PC-9 (cell line): ENCODE results near the gene DISC1. TPM values are rescaled to one million over a fixed set of nuclear protein-coding genes. Genes with fewer than 3 reads are reported as not detected.

ENCODE experiments used
- BruUV-seq: library from RNA; stranded (reverse); fragments of 400-500 nt; replicated peaks from 2 replicates; lab custom pipeline; 2021; lab: Mats Ljungman, UMichigan
- CTCF ChIA-PET: fragments of 300-600 bp; sonication (Branson Sonifier 250); formaldehyde crosslinking; loops from one replicate; lab custom pipeline; 2022; ENCODE audit warnings: antibody characterized with exemption; lab: Charles Lee
- POLR2A ChIA-PET: fragments of 300-600 bp; sonication (Branson Sonifier 250); formaldehyde crosslinking; loops from one replicate; lab custom pipeline; 2022; ENCODE audit warnings: antibody characterized with exemption; ENCODE audit not compliant: unreplicated experiment; lab: Charles Lee
- DNase-seq, 2 experiments: peaks; one replicate each; pipeline versions ENCODE4 v3.0.0 to v3.0.0-alpha.2; 2015 to 2022; ENCODE audit warnings: mixed read lengths in 1 of 2
- H2AFZ ChIP-seq: fragments of 200-600 bp; sonication (generic); 2 replicates; pipeline ENCODE4 v1.8.1; 2017; ENCODE audit warnings: antibody characterized with exemption
- H3F3A ChIP-seq: fragments of 200-600 bp; sonication (generic); 2 replicates; pipeline ENCODE4 v1.8.1; 2017; ENCODE audit warnings: antibody characterized with exemption, mild to moderate bottlenecking, low read depth; ENCODE audit not compliant: insufficient read depth
- H3K27ac ChIP-seq: fragments of 200-600 bp; sonication (generic); 2 replicates; pipeline ENCODE4 v1.6.1; 2016; ENCODE audit warnings: mixed run types
- H3K27me3 ChIP-seq: fragments of 200-600 bp; sonication (generic); 2 replicates; pipeline ENCODE4 v1.6.1; 2016; ENCODE audit warnings: low read depth, mixed run types; ENCODE audit not compliant: insufficient read depth
- H3K36me3 ChIP-seq: fragments of 200-600 bp; sonication (generic); 2 replicates; pipeline ENCODE4 v1.6.1; 2016; ENCODE audit warnings: low read depth, mixed run types
- H3K4me1 ChIP-seq: fragments of 200-600 bp; sonication (generic); replicated peaks from 2 replicates; pipeline ENCODE4 v1.6.1; 2016; ENCODE audit warnings: mixed run types; ENCODE audit not compliant: insufficient read depth
- H3K4me2 ChIP-seq: fragments of 200-600 bp; sonication (generic); 2 replicates; pipeline ENCODE4 v1.6.1; 2017; ENCODE audit warnings: mixed run types
- H3K4me3 ChIP-seq: fragments of 200-600 bp; sonication (generic); 2 replicates; pipeline ENCODE4 v1.6.1; 2016; ENCODE audit warnings: mixed run types
- H3K79me2 ChIP-seq: fragments of 200-600 bp; sonication (generic); 2 replicates; pipeline ENCODE4 v1.6.1; 2017; ENCODE audit warnings: low read depth, mixed run types
- H3K9me2 ChIP-seq: fragments of 200-600 bp; sonication (generic); 2 replicates; pipeline ENCODE4 v1.8.1; 2017; ENCODE audit warnings: mild to moderate bottlenecking; ENCODE audit not compliant: insufficient read depth
- H3K9me3 ChIP-seq: fragments of 200-600 bp; sonication (generic); 2 replicates; pipeline ENCODE4 v1.8.1; 2016; ENCODE audit warnings: low read depth; ENCODE audit not compliant: insufficient read depth
- H4K20me1 ChIP-seq: fragments of 200-600 bp; sonication (generic); 2 replicates; pipeline ENCODE4 v1.8.1; 2017; ENCODE audit not compliant: insufficient read depth
- EZH2 ChIP-seq: fragments of 200-600 bp; sonication (generic); IDR thresholded peaks from 2 replicates; pipeline ENCODE4 v1.8.0; 2017; ENCODE audit warnings: antibody characterized with exemption, low read depth
- intact Hi-C: fragments of 100-400 bp; cut with micrococcal nuclease; formaldehyde crosslinking; loops from one replicate; pipeline ENCODE4 v1.10.0; 2022; ENCODE audit not compliant: unreplicated experiment
- total RNA-seq: library from RNA; stranded (reverse); gene quantifications from 2 replicates; pipeline ENCODE4 v1.2.3, GENCODE V29; 2021
- TF ChIP-seq, protein P1 (sequence below): fragments of 200-600 bp; sonication (generic); conservative IDR thresholded peaks from 2 replicates; pipeline ENCODE4 v1.6.1; 2017; ENCODE audit warnings: mixed run types, antibody characterized with exemption, mild to moderate bottlenecking, moderate library complexity

Gene DISC1
- total RNA-seq, 1 experiment from 2014 or later: 7.4 TPM

DNA sequence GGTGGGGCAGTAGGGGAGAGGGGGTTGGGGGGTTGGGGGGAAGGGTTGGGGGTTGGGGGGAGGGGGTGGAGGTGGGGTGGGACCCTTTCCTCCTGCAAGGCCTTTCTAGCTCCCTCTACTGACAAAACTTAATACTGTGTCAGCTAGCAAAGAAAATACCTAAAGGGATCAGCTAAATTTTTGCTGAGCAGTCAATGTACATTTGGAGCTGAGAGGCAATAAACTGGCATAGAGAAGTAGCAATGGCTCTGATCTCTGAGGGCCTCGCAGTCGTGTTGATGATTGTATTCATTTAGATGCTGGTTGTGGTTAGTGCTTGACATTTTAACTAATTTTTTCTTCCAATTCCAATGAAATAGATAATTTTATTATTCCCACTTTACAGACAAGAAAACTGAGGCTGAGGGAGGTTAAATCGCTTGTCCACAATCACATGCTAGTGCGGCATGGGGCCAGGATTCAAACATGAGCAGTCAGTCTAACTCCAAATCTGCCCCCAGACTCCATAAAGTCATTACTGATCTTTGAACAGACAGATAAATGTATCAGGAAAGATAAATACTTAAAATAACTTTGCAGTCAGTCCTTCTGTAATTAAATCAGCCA, 357.1 kb downstream of the DISC1 start:
- H3K79me2 ChIP-seq: no peaks in the 10 kb centered on the region
- ChIA-PET POLR2A (no interaction called here), CTCF (no interaction called here)
- no peak overlapping the region for H3K4me2 ChIP-seq
- BruUV-seq: no TSS peak
- peaks cover 15% of the 10 kb centered on the region for H3K4me1 ChIP-seq
- no peaks in the 10 kb centered on the region for H3K36me3 ChIP-seq
- no peak for DNase-seq
- no peaks in the 10 kb centered on the region for H3K27me3 ChIP-seq
- no peak overlapping the region for H2AFZ ChIP-seq
- intact Hi-C loops: no loop called here
- H3K27ac ChIP-seq: no peak overlapping the region
- H3K9me2 ChIP-seq: no peaks in the 10 kb centered on the region; the same call in 1 of the 2 replicates
- TF ChIP-seq EZH2: no peak
- TF ChIP-seq, protein P1, sequence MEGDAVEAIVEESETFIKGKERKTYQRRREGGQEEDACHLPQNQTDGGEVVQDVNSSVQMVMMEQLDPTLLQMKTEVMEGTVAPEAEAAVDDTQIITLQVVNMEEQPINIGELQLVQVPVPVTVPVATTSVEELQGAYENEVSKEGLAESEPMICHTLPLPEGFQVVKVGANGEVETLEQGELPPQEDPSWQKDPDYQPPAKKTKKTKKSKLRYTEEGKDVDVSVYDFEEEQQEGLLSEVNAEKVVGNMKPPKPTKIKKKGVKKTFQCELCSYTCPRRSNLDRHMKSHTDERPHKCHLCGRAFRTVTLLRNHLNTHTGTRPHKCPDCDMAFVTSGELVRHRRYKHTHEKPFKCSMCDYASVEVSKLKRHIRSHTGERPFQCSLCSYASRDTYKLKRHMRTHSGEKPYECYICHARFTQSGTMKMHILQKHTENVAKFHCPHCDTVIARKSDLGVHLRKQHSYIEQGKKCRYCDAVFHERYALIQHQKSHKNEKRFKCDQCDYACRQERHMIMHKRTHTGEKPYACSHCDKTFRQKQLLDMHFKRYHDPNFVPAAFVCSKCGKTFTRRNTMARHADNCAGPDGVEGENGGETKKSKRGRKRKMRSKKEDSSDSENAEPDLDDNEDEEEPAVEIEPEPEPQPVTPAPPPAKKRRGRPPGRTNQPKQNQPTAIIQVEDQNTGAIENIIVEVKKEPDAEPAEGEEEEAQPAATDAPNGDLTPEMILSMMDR: no peak
- H3K4me3 ChIP-seq: no peak overlapping the region
- H3F3A ChIP-seq: peaks cover 6% of the 10 kb centered on the region; the same call in 1 of the 2 replicates
- no peaks in the 10 kb centered on the region for H3K9me3 ChIP-seq
- H4K20me1 ChIP-seq: no peaks in the 10 kb centered on the region

DNA sequence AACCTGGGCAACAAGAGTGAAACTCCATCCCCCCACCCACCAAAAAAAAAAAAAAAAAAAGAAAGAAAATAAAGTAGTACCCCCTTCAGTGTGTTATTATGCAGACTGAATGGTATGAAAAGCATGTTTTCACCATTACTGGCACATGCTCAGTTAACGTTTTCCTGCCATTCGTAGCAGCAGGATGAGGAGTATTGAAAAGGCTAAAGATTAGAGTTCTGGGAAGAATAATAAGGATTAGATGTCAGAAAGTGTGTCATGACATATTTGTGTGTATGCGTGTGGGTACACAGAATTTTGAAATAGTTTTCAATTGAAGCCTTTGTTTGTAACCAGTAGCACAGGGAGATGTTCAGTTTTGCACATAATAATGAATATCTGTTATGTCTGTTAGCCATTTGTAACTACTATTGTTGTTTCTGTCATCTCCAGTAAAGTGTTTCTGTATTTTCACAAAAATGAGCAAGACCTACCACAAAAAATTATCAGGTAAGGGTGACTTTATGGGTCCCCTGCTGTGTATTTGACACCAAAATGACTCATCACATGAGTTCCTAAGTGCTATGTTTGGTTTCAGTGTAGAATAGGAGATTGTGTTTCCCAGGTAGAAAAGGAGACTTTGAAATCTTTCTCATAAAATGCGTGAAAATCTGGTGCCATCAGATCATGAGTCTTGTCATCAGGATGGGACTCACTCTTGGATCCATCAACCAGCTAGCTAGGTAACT, 358.9 kb downstream of the DISC1 start:
- Histone ChIP-seq H4K20me1 (no peaks in the 10 kb centered on the region), H3K9me3 (no peaks in the 10 kb centered on the region), H3K4me1 (peaks cover 15% of the 10 kb centered on the region), H3K79me2 (no peaks in the 10 kb centered on the region), H2AFZ (no peak overlapping the region), H3K27me3 (no peaks in the 10 kb centered on the region), H3K27ac (no peak overlapping the region), H3K4me3 (no peak overlapping the region), H3K4me2 (no peak overlapping the region), H3K9me2 (no peaks in the 10 kb centered on the region; the same call in 1 of the 2 replicates), H3K36me3 (no peaks in the 10 kb centered on the region), H3F3A (peaks cover 6% of the 10 kb centered on the region; the same call in 1 of the 2 replicates)
- DNase-seq: no peak
- TF ChIP-seq, protein P1: no peak
- no peak for TF ChIP-seq EZH2
- ChIA-PET CTCF (no interaction called here), POLR2A (no interaction called here)
- no TSS peak for BruUV-seq
- intact Hi-C loops: no loop called here

DNA sequence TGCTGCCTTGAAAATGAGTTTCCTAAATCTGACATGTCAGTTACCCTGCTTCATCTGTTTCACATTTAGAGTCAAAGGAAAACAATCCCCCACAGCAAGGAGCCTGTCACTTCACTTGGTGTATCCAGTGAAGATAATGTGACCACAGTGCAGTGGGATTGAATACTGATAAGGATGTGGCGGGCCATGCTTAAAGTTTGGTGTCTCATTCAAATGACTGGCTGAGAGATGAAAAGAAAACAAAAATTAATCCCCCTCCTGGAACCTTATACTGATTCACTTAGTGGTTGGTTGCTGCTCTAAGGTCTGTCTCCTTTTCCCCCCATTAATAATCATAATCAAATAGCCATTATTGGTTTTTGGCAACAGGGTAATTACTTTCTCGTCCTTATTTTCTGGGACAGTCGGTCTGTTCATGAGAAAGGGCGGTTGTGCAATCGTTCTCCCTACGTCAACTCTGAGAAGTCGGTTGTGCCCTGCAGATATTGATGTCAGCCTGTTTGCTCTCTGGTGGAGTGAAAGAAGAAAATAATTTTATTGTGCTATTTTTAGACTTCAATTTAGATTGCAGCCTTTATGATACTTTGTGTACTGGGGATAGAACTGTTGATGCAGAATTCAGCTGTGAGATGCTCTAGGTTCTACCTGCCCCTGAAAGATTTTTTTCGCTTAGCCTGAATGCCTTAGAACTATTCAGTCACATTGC, 360.2 kb downstream of the DISC1 start:
- intact Hi-C loops: no loop called here
- no TSS peak for BruUV-seq
- Histone ChIP-seq H3K36me3 (no peaks in the 10 kb centered on the region), H3K27ac (no peak overlapping the region), H3K9me3 (no peaks in the 10 kb centered on the region), H3K27me3 (no peaks in the 10 kb centered on the region), H3K4me2 (no peak overlapping the region), H3F3A (no peaks in the 10 kb centered on the region; the same call in 1 of the 2 replicates), H3K4me1 (peaks cover 8% of the 10 kb centered on the region), H4K20me1 (no peaks in the 10 kb centered on the region), H3K79me2 (no peaks in the 10 kb centered on the region), H3K9me2 (no peaks in the 10 kb centered on the region; the same call in 1 of the 2 replicates), H3K4me3 (no peak overlapping the region), H2AFZ (no peak overlapping the region)
- ChIA-PET CTCF (no interaction called here), POLR2A (no interaction called here)
- TF ChIP-seq EZH2: no peak
- TF ChIP-seq, protein P1: no peak
- no peak for DNase-seq
